Memory B cell (primary cell): ENCODE data around the gene ARIH2.
"Not testable (repeated sequence)": the region's sequence is repeated elsewhere in the genome, so short reads cannot be mapped to it uniquely, and the experiment has no call there.

Experiments
- ATAC-seq: fragments of 150-1000 bp; cut with Tn5 transposase; 2 replicates; pipeline ENCODE4 v1.10.0; 2021; ENCODE audit warnings: low read depth, mild to moderate bottlenecking, moderate library complexity
- DNase-seq, 2 donors: peaks; one replicate each; pipeline ENCODE4 v3.0.0; 2022; ENCODE audit warnings: low spot score in 2 of 2
- H3K27ac Mint-ChIP-seq: one replicate; pipeline ENCODE4 v1.8.0; 2022; ENCODE audit warnings: mild to moderate bottlenecking, moderate library complexity, mixed read lengths
- H3K27me3 Mint-ChIP-seq: one replicate; pipeline ENCODE4 v1.8.0; 2022; ENCODE audit warnings: mixed read lengths
- H3K36me3 Mint-ChIP-seq: one replicate; pipeline ENCODE4 v1.8.0; 2022; ENCODE audit warnings: mild to moderate bottlenecking, mixed read lengths
- H3K4me1 Mint-ChIP-seq: one replicate; pipeline ENCODE4 v1.8.0; 2022; ENCODE audit warnings: mixed read lengths
- H3K4me3 Mint-ChIP-seq: one replicate; pipeline ENCODE4 v1.8.0; 2022; ENCODE audit warnings: mild to moderate bottlenecking, moderate library complexity, mixed read lengths
- H3K9me3 Mint-ChIP-seq: one replicate; pipeline ENCODE4 v1.8.0; 2022; ENCODE audit warnings: mixed read lengths

ARIH2 gene

DNA sequence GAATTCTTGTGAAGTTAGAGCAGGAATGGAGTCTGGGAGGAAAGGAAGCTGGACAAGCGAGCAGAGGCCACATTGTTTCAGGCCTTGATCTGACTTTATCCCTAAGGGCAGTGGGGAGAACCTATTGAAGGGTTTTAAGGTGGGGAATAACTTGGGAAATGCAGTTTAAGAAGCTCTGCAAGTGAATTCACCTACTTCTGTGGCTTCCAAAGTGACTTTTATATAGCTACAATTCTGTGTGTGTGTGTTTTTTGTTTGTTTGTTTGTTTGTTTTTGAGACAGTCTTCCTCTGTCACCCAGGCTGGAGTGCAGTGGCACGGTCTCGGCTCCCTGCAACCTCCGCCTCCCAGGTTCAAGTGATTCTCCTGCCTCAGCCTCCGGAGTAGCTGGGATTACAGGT is 90.0 kb downstream of the ARIH2 start:
- not testable (repeated sequence) for H3K27me3 Mint-ChIP-seq, DNase-seq, H3K9me3 Mint-ChIP-seq, ATAC-seq, H3K36me3 Mint-ChIP-seq
- Mint-ChIP-seq H3K4me3 (peak overlapping the region; percentile 100), H3K4me1 (peaks cover 20% of the 10 kb centered on the region), H3K27ac (peak overlapping the region; percentile 19)

DNA sequence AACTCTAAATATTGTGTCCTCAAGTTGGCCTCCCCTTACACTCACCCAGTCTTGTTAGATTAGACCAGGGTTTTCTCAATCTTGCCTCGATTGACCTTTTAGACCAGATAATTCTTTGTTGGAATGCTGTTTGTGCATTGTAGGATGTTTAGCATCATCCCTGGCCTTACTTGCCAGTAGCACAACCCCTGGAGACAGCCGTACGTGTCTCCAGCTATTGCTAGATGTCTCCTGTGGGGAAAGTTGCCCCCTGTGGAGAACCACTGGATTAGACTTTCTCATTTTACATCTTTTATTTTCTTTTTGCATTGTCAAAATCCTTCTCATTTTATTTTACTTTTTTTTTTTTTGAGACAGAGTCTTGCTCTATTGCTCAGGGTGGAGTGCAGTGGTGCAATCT is 90.8 kb downstream of the ARIH2 start:
- H3K4me3 Mint-ChIP-seq: peak overlapping the region; percentile 9

GRCh38 chr3:49012441-49013017 is 93.9 kb downstream of the ARIH2 start:
- Mint-ChIP-seq H3K36me3 (peaks cover 8% of the 10 kb centered on the region), H3K27ac (no peak overlapping the region), H3K4me3 (no peak overlapping the region), H3K9me3 (no peaks in the 10 kb centered on the region), H3K27me3 (no peaks in the 10 kb centered on the region), H3K4me1 (peaks cover 25% of the 10 kb centered on the region)
- DNase-seq (no peak), ATAC-seq (no peak)

More for the DNA sequence above, 90.8 kb downstream of the ARIH2 start:
- peak overlapping the region; percentile 19 for H3K27ac Mint-ChIP-seq
- ATAC-seq (no peak), DNase-seq (no peak)
- peaks cover 2% of the 10 kb centered on the region for H3K36me3 Mint-ChIP-seq
- H3K4me1 Mint-ChIP-seq: peaks cover 24% of the 10 kb centered on the region
- no peaks in the 10 kb centered on the region for H3K27me3 Mint-ChIP-seq
- no peaks in the 10 kb centered on the region for H3K9me3 Mint-ChIP-seq

GRCh38 chr3:49013113-49013737 is 94.6 kb downstream of the ARIH2 start:
- Mint-ChIP-seq H3K27ac (no peak overlapping the region), H3K4me3 (no peak overlapping the region), H3K9me3 (no peaks in the 10 kb centered on the region), H3K4me1 (peaks cover 21% of the 10 kb centered on the region), H3K27me3 (no peaks in the 10 kb centered on the region), H3K36me3 (peaks cover 8% of the 10 kb centered on the region)
- no peak for ATAC-seq
- no peak for DNase-seq

GRCh38 chr3:49013738-49014660 is 95.4 kb downstream of the ARIH2 start:
- no peaks in the 10 kb centered on the region for H3K9me3 Mint-ChIP-seq
- ATAC-seq (peak; percentile 59), DNase-seq (peak in 1 of 2 donors; percentile 53)
- no peak overlapping the region for H3K27ac Mint-ChIP-seq
- no peak overlapping the region for H3K4me3 Mint-ChIP-seq
- H3K4me1 Mint-ChIP-seq: peaks cover 19% of the 10 kb centered on the region
- H3K27me3 Mint-ChIP-seq: no peaks in the 10 kb centered on the region
- peaks cover 8% of the 10 kb centered on the region for H3K36me3 Mint-ChIP-seq

DNA sequence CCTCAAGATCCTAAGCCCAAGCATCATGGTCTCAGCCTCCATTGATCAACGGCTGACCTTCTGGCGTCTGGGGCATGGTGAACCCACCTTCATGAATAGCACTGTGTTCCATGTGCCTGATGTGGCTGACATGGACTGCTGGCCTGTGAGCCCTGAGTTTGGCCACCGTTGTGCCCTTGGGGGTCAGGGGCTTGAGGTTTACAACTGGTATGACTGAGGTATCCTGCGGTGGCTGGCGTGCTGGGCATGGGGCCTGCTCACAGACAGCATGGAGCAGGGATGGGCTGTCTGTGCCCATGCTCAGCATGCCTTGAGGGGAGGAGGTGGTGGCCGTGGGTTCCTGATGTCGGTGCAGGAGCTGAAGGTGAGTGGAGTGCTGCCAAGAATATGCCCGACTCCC is 96.4 kb downstream of the ARIH2 start:
- H3K9me3 Mint-ChIP-seq: no peaks in the 10 kb centered on the region
- ATAC-seq (no peak), DNase-seq (no peak)
- no peak overlapping the region for H3K4me3 Mint-ChIP-seq
- H3K36me3 Mint-ChIP-seq: peaks cover 8% of the 10 kb centered on the region
- peak overlapping the region; percentile 31 for H3K27ac Mint-ChIP-seq
- peaks cover 17% of the 10 kb centered on the region for H3K4me1 Mint-ChIP-seq
- H3K27me3 Mint-ChIP-seq: no peaks in the 10 kb centered on the region

DNA sequence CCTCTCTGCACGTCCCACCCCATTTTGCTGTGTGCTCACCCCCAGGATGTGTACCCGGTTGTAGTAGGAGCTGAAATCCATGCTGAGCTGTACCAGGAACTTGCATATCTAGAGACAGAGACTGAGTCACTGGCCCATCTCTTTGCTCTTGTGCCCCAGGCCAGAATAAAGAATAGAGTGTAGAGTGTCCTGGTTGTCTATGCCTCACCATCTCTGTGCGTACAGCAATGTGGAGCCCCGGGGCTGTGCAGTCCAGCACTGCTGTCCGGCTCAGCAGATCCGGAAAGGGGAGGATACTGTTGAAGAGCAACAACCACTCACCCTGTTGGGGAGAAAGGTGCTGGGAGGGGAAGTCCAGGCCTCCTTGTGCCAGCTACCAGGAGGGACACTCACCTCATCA is 97.1 kb downstream of the ARIH2 start:
- ATAC-seq (no peak), DNase-seq (no peak)
- H3K36me3 Mint-ChIP-seq: peaks cover 8% of the 10 kb centered on the region
- H3K27me3 Mint-ChIP-seq: no peaks in the 10 kb centered on the region
- no peaks in the 10 kb centered on the region for H3K9me3 Mint-ChIP-seq
- peaks cover 21% of the 10 kb centered on the region for H3K4me1 Mint-ChIP-seq
- H3K4me3 Mint-ChIP-seq: no peak overlapping the region
- no peak overlapping the region for H3K27ac Mint-ChIP-seq

- DNase-seq: no peak
- Mint-ChIP-seq H3K9me3 (no peaks in the 10 kb centered on the region), H3K27ac (peak overlapping the region; percentile 14), H3K4me1 (peaks cover 18% of the 10 kb centered on the region), H3K27me3 (no peaks in the 10 kb centered on the region), H3K4me3 (peak overlapping the region; percentile 99), H3K36me3 (peaks cover 8% of the 10 kb centered on the region)
- no peak for ATAC-seq
Measured at GRCh38 chr3:49016414-49017228, 98.0 kb downstream of the ARIH2 start.

DNA sequence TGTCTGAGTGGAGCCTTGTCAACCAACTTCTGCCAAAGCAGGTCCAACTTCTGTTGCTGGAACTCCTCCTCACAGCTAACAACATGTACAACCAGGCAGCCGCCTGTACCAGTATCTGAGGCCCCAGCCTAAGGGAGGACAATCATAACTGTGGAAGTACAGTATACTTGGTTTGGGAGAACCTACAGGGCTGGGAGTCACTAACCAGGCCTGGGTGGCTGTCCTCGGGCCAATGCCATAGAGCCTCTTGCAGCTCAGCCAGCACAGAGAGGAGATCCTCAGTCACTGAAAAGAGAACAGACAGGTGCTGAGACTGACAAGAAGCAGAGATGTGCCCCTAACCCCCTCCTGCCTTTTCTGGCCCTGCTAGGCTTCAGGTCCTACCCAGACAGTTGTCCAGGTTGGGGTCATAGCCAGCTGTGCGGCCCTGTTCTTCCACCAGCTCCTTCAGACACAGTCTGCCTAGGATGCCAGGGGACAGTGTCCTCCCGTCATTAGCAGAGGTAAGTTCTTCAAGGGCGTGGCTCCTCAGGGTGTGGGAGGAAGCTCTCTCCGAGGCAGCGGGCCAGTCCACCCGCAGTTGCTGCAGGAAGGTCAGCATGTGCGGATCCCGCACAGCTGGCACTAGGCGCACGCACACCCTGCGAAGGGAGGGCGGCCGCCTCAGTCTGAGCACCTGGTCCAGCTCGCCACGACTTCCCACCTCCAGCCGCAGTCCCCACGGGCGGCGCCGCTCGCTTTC is 98.8 kb downstream of the ARIH2 start:
- Mint-ChIP-seq H3K4me3 (peak overlapping the region; percentile 99), H3K36me3 (peaks cover 8% of the 10 kb centered on the region), H3K9me3 (no peaks in the 10 kb centered on the region), H3K27me3 (no peaks in the 10 kb centered on the region), H3K4me1 (peaks cover 17% of the 10 kb centered on the region), H3K27ac (peak overlapping the region; percentile 86)
- DNase-seq (no peak), ATAC-seq (no peak)

- H3K4me3 Mint-ChIP-seq: peak within 1 kb of the TSS; percentile 99
- no peaks in the 10 kb centered on the region for H3K27me3 Mint-ChIP-seq
- H3K27ac Mint-ChIP-seq: peak within 1 kb of the TSS; percentile 86
- peak; percentile 7 for ATAC-seq
- peak in 1 of 2 donors; percentile 63 for DNase-seq
- peaks cover 20% of the 10 kb centered on the region for H3K4me1 Mint-ChIP-seq
- H3K36me3 Mint-ChIP-seq: peaks cover 8% of the 10 kb centered on the region
- no peaks in the 10 kb centered on the region for H3K9me3 Mint-ChIP-seq
Measured at GRCh38 chr3:49017971-49018706, 99.5 kb downstream of the ARIH2 start, which contains the start of gene DALRD3. TSS of gene DALRD3 (minus strand) at chr3:49018580. CDS start at chr3:49018564, 16 bp downstream.

- H3K4me1 Mint-ChIP-seq: peaks cover 22% of the 10 kb centered on the region
- H3K27me3 Mint-ChIP-seq: no peaks in the 10 kb centered on the region
- H3K4me3 Mint-ChIP-seq: peak overlapping the region; percentile 99
- DNase-seq (no peak), ATAC-seq (no peak)
- peak overlapping the region; percentile 86 for H3K27ac Mint-ChIP-seq
- no peaks in the 10 kb centered on the region for H3K9me3 Mint-ChIP-seq
- H3K36me3 Mint-ChIP-seq: peaks cover 6% of the 10 kb centered on the region
Measured at GRCh38 chr3:49018707-49019006, 100.0 kb downstream of the ARIH2 start.

DNA sequence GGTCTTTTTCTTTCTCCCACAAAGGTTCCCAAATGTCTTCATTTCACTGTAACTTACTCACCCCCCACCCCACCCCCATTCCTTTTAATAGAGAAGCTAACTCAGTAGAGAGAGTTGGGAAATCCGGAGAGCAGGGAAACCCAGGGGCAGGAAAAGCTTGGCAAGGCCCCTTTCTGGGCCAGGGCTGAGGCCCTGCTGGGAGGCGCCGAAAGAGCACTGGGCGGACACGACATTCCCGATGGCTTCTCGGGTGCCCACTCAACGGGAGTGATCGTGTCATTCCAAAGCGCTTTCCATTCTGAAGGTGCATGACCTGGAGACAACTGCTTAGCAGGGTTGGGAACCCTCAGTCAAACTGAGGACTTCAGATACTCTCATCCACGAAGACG is 101.3 kb downstream of the ARIH2 start:
- DNase-seq: no peak
- no peak for ATAC-seq
- Mint-ChIP-seq H3K4me1 (peaks cover 17% of the 10 kb centered on the region), H3K4me3 (peak overlapping the region; percentile 99), H3K27me3 (no peaks in the 10 kb centered on the region), H3K27ac (peak overlapping the region; percentile 98), H3K36me3 (peaks cover 11% of the 10 kb centered on the region), H3K9me3 (no peaks in the 10 kb centered on the region)
